Colonic mucosa (tissue), 2 donors: Measurements from ENCODE around the gene CAPSL. TPM values are rescaled to one million over a fixed set of nuclear protein-coding genes. Genes with fewer than 3 reads are reported as not detected.

ENCODE experiments used
- total RNA-seq, 2 donors: library from RNA; stranded (reverse); fragmentation: NEBNext Ultra II Directional in 1 of 2; extraction: Animal tissue kit (Norgen Biotek cat#: 25700) in 1 of 2; gene quantifications; one replicate each; pipeline ENCODE4 v1.2.1, GENCODE V29; 2021
- donor health status: DM: no; HTN: no; CAD: no.
- donor health status: DM: no; HTN: no; CAD: no.

The CAPSL gene
- total RNA-seq, 2 donors from 2014 or later, result not detected

Other genes with a start within 250 kb of the CAPSL start
- gene IL7R, start 81.7 kb downstream of the CAPSL start, total RNA-seq, result 1 to 10 TPM; 4.6 to 6.1 TPM
- gene UGT3A1, start 52.8 kb upstream of the CAPSL start, total RNA-seq, result not detected
- gene UGT3A2, start 128.3 kb upstream of the CAPSL start, total RNA-seq, result not detected
- gene LMBRD2, start 213.3 kb upstream of the CAPSL start, total RNA-seq, result 10 to 100 TPM; 12.7 to 17.5 TPM
- 10 to 100 TPM; 20.2 to 54.6 TPM for gene SKP2, start 213.5 kb upstream of the CAPSL start, total RNA-seq